Body of pancreas (tissue), 4 donors: ENCODE data around the gene SEL1L3. TPM values are rescaled to one million over a fixed set of nuclear protein-coding genes. Genes with fewer than 3 reads are reported as not detected.

Experiments used
- ATAC-seq: fragments of 150-250 bp; one replicate; pipeline ENCODE4 v1.9.1; 2016
- DNase-seq, 4 donors: peaks; one replicate each; pipeline ENCODE4 v3.0.0-alpha.2; 2019
- H3K27ac ChIP-seq, 4 donors: fragments of 200-600 bp; sonication (generic); 1 replicate in 3 of 4; 2 replicates in 1 of 4; pipeline versions ENCODE4 v1.5.1 to v1.6.1; 2016 to 2019; ENCODE audit warnings: mild to moderate bottlenecking in 1 of 4, mixed read lengths in 1 of 4, moderate library complexity in 1 of 4
- H3K27me3 ChIP-seq, 2 donors: fragments of 200-600 bp; sonication (generic); one replicate each; pipeline ENCODE4 v1.6.0; 2016; ENCODE audit warnings: mild to moderate bottlenecking in 1 of 2
- H3K36me3 ChIP-seq, 2 donors: fragments of 200-600 bp; sonication (generic); replicated peaks in 1 of 2; 2 replicates each; pipeline ENCODE4 v1.5.1; 2016; ENCODE audit warnings: low read depth in 2 of 2; ENCODE audit not compliant: insufficient read depth in 1 of 2
- H3K4me1 ChIP-seq: fragments of 200-600 bp; sonication (generic); one replicate; pipeline ENCODE4 v1.6.0; 2016
- H3K4me3 ChIP-seq, 2 donors: fragments of 200-600 bp; sonication (generic); 1 replicate in 1 of 2; 2 replicates in 1 of 2; pipeline ENCODE4 v1.5.1; 2016 to 2019
- H3K9me3 ChIP-seq, 3 donors: fragments of 200-600 bp; sonication (generic); 1 replicate in 2 of 3; 2 replicates in 1 of 3; pipeline ENCODE4 v1.5.1; 2016
- CTCF ChIP-seq, 7 experiments: fragments of 450-650 bp in 4 of 7; fragments of 200-600 bp in 3 of 7; sonication (generic) in 3 of 7; IDR thresholded peaks; one replicate each; pipeline ENCODE4 v1.5.1; 2016 to 2019; ENCODE audit warnings: antibody characterized with exemption in 7 of 7
- POLR2A ChIP-seq, 3 donors: fragments of 450-650 bp; IDR thresholded peaks; one replicate each; pipeline ENCODE4 v1.6.1; 2016; ENCODE audit warnings: antibody characterized with exemption in 3 of 3, mild to moderate bottlenecking in 2 of 3
- whole genome bisulfite sequencing, 2 donors: methylation state at CpG; one replicate each; pipeline ENCODE4 v1.1.5; 2017; 5-methylcytosine and 5-hydroxymethylcytosine counted together
- intact Hi-C: fragments of 100-400 bp; cut with DNase I; formaldehyde crosslinking; loops from one replicate; pipeline ENCODE4 v1.15.1; 2023
- total RNA-seq, 2 donors: library from RNA; depleted of rRNA; stranded (reverse); fragments of >200 nt; gene quantifications; one replicate each; pipeline ENCODE4 v1.1.0, GENCODE V29; 2016

The SEL1L3 gene
- total RNA-seq, 2 donors from 2014 or later, result 32.3 to 64.1 TPM

- Histone ChIP-seq H3K27me3 (no peaks in the 10 kb centered on the region), H3K4me3 (no peak overlapping the region), H3K27ac (no peak overlapping the region), H3K4me1 (peaks cover 14% of the 10 kb centered on the region), H3K9me3 (no peaks in the 10 kb centered on the region), H3K36me3 (peaks cover 0 to 5% of the 10 kb centered on the region in 2 donors)
- intact Hi-C loops, result no loop called here
- no peak for TF ChIP-seq CTCF (IDR thresholded peaks at IDR 0.05)
- no peak for TF ChIP-seq POLR2A (IDR thresholded peaks at IDR 0.05)
- no peak for ATAC-seq
- no peak for DNase-seq
- 87 to 96% methylated on average over 1 to 2 of the region's 2 CpGs for WGBS, 2 donors
These were observed 44.4 kb downstream of the SEL1L3 start for GRCh38 chr4:25818371-25818871.

- Histone ChIP-seq H3K27ac (no peak overlapping the region), H3K27me3 (no peaks in the 10 kb centered on the region), H3K36me3 (peaks cover 0 to 5% of the 10 kb centered on the region in 2 donors), H3K4me3 (no peak overlapping the region), H3K4me1 (peaks cover 14% of the 10 kb centered on the region), H3K9me3 (no peaks in the 10 kb centered on the region)
- TF ChIP-seq POLR2A (IDR thresholded peaks at IDR 0.05) (no peak), CTCF (IDR thresholded peaks at IDR 0.05) (no peak)
- DNase-seq (no peak), ATAC-seq (no peak)
- WGBS, 2 donors, result 92 to 94% methylated on average over 8 of the region's 8 CpGs
- intact Hi-C loops, result no loop called here
These were observed 45.6 kb downstream of the SEL1L3 start for GRCh38 chr4:25817059-25817681.

- Histone ChIP-seq H3K4me1 (peaks cover 14% of the 10 kb centered on the region), H3K27ac (peak overlapping the region in 1 of 4 donors; percentile 41), H3K9me3 (no peaks in the 10 kb centered on the region), H3K36me3 (peaks cover 0 to 3% of the 10 kb centered on the region in 2 donors), H3K27me3 (no peaks in the 10 kb centered on the region), H3K4me3 (no peak overlapping the region)
- 93 to 100% methylated on average over 2 of the region's 2 CpGs for WGBS, 2 donors
- no peak for DNase-seq
- no peak for TF ChIP-seq CTCF (IDR thresholded peaks at IDR 0.05)
- no peak for TF ChIP-seq POLR2A (IDR thresholded peaks at IDR 0.05)
- no peak for ATAC-seq
- intact Hi-C loops, result no loop called here
These were observed 46.2 kb downstream of the SEL1L3 start for GRCh38 chr4:25816591-25817058.

- H3K36me3 ChIP-seq, result peaks cover 0 to 3% of the 10 kb centered on the region in 2 donors
- WGBS, 2 donors, result 72 to 78% methylated on average over 5 of the region's 5 CpGs
- intact Hi-C loops, result no loop called here
- peak overlapping the region; percentile 2 to 72 (median 52) for H3K27ac ChIP-seq
- no peak for ATAC-seq
- H3K4me3 ChIP-seq, result no peak overlapping the region
- H3K27me3 ChIP-seq, result no peaks in the 10 kb centered on the region
- peak in 1 of 4 donors; percentile 20 for DNase-seq
- TF ChIP-seq CTCF (IDR thresholded peaks at IDR 0.05) (no peak), POLR2A (IDR thresholded peaks at IDR 0.05) (no peak)
- peaks cover 22% of the 10 kb centered on the region for H3K4me1 ChIP-seq
- H3K9me3 ChIP-seq, result no peaks in the 10 kb centered on the region
These were observed 47.2 kb downstream of the SEL1L3 start for GRCh38 chr4:25815586-25815985.
